ENCODE data around the gene PGM2L1. TPM values are rescaled to one million over a fixed set of nuclear protein-coding genes. Genes with fewer than 3 reads are reported as not detected.

Gene PGM2L1
- total and polyA plus RNA-seq, 2 experiments from 2014 or later: 32.6 to 44.4 TPM

GRCh38 chr11:74345420-74345819, 52.8 kb downstream of the PGM2L1 start:
- Mint-ChIP-seq H3K36me3 (ENCODE audit: low read depth) (peaks cover 21% of the 10 kb centered on the region), H3K27me3 (ENCODE audit: insufficient read depth, low read depth, poor library complexity) (no peaks in the 10 kb centered on the region), H3K4me3 (no peak overlapping the region), H3K27ac (no peak overlapping the region), H3K4me1 (no peaks in the 10 kb centered on the region), H3K9me3 (no peaks in the 10 kb centered on the region)
- TF ChIP-seq ETS1 (IDR thresholded peaks at IDR 0.05): no peak
- TF ChIP-seq CTCF (conservative IDR thresholded peaks at IDR 0.05; ENCODE audit: low read depth in 2 of 2): no peak
- no peak for TF ChIP-seq REST (IDR thresholded peaks at IDR 0.05; ENCODE audit: unreplicated experiment)
- TF ChIP-seq EZH2 (IDR thresholded peaks at IDR 0.05; ENCODE audit: low read depth, unreplicated experiment): no peak
- no peak for TF ChIP-seq STAT1 (IDR thresholded peaks at IDR 0.05; ENCODE audit: unreplicated experiment)
- TF ChIP-seq ZNF462 (CRISPR knock-in tag; IDR thresholded peaks at IDR 0.05): no peak
- no peak for TF ChIP-seq ZNF331 (CRISPR knock-in tag; IDR thresholded peaks at IDR 0.05; ENCODE audit: low read depth)
- TF ChIP-seq POLR2AphosphoS5 (IDR thresholded peaks at IDR 0.05; ENCODE audit: low read depth): no peak
- Histone ChIP-seq H3K4me3 (no peak overlapping the region), H3K36me3 (ENCODE audit: insufficient read depth) (peaks cover 16% of the 10 kb centered on the region; the same call in 1 of the 2 replicates), H4K20me1 (replicated peaks; ENCODE audit: insufficient read depth) (no peaks in the 10 kb centered on the region), H3K27ac (ENCODE audit: low read depth) (no peak overlapping the region), H3K4me2 (no peak overlapping the region), H3K9me2 (ENCODE audit: insufficient read depth) (no peaks in the 10 kb centered on the region), H3K79me2 (replicated peaks; ENCODE audit: insufficient read depth) (no peaks in the 10 kb centered on the region), H3K4me1 (ENCODE audit: insufficient read depth) (no peaks in the 10 kb centered on the region), H2AFZ (no peak overlapping the region), H3F3A (replicated peaks; ENCODE audit: low read depth) (no peaks in the 10 kb centered on the region), H3K27me3 (ENCODE audit: insufficient read depth) (no peaks in the 10 kb centered on the region)
- ATAC-seq (no peak), DNase-seq (ENCODE audit: low spot score) (no peak)
